Measurements from ENCODE around the gene ANKS1B. TPM values are rescaled to one million over a fixed set of nuclear protein-coding genes. Genes with fewer than 3 reads are reported as not detected.

Gene ANKS1B
- total and polyA plus RNA-seq, 4 donors: 0.03 to 3.4 (median 0.53) TPM

DNA sequence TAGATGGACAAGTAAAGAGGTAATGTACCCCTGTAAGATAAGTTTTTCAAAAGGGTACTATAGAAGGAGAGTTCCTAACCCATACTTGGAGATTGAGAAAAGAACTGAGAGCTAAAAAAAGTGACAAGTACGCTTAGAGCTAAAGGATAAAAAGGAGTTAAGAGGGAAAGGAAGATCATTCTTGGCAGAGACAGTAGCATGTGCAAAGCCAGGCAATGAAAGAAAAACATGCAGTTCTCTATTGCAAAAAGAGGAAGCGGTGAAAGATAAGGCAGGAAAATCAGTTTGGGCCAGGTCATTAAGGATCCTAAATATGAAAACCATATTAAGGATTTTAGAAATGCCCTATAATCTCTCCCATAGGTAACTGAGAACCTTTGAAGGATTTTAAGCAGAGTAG, 837.6 kb downstream of the ANKS1B start:
- Histone ChIP-seq H3K36me3 (ENCODE audit: control insufficient read depth in 4 of 4, insufficient read depth in 3 of 4, low read depth in 1 of 4, low read length in 3 of 4) (no peaks in the 10 kb centered on the region), H3K4me3 (ENCODE audit: low read depth in 1 of 3, low read length in 3 of 3) (no peak overlapping the region), H3K27ac (ENCODE audit: low read depth in 1 of 2, low read length in 2 of 2) (no peak overlapping the region), H3K4me1 (ENCODE audit: control insufficient read depth in 4 of 4, insufficient read depth in 4 of 4, low read length in 3 of 4) (no peaks in the 10 kb centered on the region), H3K27me3 (ENCODE audit: control insufficient read depth in 4 of 4, insufficient read depth in 4 of 4, low read length in 3 of 4) (no peaks in the 10 kb centered on the region), H3K9ac (ENCODE audit: low read depth in 1 of 2, low read length in 2 of 2) (no peak overlapping the region), H3K9me3 (ENCODE audit: control insufficient read depth in 4 of 4, low read length in 3 of 4) (no peaks in the 10 kb centered on the region)
- no peak for DNase-seq (ENCODE audit: low spot score)
- WGBS: 61% methylated on average over 2 of the region's 2 CpGs
- no peak for TF ChIP-seq YY1 (IDR thresholded peaks at IDR 0.05)
- TF ChIP-seq, protein P1, sequence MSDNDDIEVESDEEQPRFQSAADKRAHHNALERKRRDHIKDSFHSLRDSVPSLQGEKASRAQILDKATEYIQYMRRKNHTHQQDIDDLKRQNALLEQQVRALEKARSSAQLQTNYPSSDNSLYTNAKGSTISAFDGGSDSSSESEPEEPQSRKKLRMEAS (IDR thresholded peaks at IDR 0.05): no peak
- TF ChIP-seq, protein P2, sequence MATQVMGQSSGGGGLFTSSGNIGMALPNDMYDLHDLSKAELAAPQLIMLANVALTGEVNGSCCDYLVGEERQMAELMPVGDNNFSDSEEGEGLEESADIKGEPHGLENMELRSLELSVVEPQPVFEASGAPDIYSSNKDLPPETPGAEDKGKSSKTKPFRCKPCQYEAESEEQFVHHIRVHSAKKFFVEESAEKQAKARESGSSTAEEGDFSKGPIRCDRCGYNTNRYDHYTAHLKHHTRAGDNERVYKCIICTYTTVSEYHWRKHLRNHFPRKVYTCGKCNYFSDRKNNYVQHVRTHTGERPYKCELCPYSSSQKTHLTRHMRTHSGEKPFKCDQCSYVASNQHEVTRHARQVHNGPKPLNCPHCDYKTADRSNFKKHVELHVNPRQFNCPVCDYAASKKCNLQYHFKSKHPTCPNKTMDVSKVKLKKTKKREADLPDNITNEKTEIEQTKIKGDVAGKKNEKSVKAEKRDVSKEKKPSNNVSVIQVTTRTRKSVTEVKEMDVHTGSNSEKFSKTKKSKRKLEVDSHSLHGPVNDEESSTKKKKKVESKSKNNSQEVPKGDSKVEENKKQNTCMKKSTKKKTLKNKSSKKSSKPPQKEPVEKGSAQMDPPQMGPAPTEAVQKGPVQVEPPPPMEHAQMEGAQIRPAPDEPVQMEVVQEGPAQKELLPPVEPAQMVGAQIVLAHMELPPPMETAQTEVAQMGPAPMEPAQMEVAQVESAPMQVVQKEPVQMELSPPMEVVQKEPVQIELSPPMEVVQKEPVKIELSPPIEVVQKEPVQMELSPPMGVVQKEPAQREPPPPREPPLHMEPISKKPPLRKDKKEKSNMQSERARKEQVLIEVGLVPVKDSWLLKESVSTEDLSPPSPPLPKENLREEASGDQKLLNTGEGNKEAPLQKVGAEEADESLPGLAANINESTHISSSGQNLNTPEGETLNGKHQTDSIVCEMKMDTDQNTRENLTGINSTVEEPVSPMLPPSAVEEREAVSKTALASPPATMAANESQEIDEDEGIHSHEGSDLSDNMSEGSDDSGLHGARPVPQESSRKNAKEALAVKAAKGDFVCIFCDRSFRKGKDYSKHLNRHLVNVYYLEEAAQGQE (IDR thresholded peaks at IDR 0.05): no peak
- no peak for TF ChIP-seq RAD21 (IDR thresholded peaks at IDR 0.05)
- TF ChIP-seq, protein P3, sequence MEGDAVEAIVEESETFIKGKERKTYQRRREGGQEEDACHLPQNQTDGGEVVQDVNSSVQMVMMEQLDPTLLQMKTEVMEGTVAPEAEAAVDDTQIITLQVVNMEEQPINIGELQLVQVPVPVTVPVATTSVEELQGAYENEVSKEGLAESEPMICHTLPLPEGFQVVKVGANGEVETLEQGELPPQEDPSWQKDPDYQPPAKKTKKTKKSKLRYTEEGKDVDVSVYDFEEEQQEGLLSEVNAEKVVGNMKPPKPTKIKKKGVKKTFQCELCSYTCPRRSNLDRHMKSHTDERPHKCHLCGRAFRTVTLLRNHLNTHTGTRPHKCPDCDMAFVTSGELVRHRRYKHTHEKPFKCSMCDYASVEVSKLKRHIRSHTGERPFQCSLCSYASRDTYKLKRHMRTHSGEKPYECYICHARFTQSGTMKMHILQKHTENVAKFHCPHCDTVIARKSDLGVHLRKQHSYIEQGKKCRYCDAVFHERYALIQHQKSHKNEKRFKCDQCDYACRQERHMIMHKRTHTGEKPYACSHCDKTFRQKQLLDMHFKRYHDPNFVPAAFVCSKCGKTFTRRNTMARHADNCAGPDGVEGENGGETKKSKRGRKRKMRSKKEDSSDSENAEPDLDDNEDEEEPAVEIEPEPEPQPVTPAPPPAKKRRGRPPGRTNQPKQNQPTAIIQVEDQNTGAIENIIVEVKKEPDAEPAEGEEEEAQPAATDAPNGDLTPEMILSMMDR (IDR thresholded peaks at IDR 0.05; ENCODE audit: low read depth, low read length, missing input control): no peak
- TF ChIP-seq FOXA2 (IDR thresholded peaks at IDR 0.05): no peak
- no peak for TF ChIP-seq RXRA (IDR thresholded peaks at IDR 0.05)
- TF ChIP-seq EGR1 (IDR thresholded peaks at IDR 0.05; ENCODE audit: low read depth in 2 of 2): no peak
- TF ChIP-seq TAF1 (conservative IDR thresholded peaks at IDR 0.05): no peak
- no peak for TF ChIP-seq JUND (IDR thresholded peaks at IDR 0.05)
- TF ChIP-seq, protein P4, sequence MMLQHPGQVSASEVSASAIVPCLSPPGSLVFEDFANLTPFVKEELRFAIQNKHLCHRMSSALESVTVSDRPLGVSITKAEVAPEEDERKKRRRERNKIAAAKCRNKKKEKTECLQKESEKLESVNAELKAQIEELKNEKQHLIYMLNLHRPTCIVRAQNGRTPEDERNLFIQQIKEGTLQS (IDR thresholded peaks at IDR 0.05): no peak
- no peak for TF ChIP-seq GABPA (IDR thresholded peaks at IDR 0.05 in 1 of 2, conservative IDR thresholded peaks at IDR 0.05 in 1 of 2)
- TF ChIP-seq, protein P5, sequence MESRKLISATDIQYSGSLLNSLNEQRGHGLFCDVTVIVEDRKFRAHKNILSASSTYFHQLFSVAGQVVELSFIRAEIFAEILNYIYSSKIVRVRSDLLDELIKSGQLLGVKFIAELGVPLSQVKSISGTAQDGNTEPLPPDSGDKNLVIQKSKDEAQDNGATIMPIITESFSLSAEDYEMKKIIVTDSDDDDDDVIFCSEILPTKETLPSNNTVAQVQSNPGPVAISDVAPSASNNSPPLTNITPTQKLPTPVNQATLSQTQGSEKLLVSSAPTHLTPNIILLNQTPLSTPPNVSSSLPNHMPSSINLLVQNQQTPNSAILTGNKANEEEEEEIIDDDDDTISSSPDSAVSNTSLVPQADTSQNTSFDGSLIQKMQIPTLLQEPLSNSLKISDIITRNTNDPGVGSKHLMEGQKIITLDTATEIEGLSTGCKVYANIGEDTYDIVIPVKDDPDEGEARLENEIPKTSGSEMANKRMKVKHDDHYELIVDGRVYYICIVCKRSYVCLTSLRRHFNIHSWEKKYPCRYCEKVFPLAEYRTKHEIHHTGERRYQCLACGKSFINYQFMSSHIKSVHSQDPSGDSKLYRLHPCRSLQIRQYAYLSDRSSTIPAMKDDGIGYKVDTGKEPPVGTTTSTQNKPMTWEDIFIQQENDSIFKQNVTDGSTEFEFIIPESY (IDR thresholded peaks at IDR 0.05): no peak
- TF ChIP-seq SP1 (IDR thresholded peaks at IDR 0.05): no peak

GRCh38 chr12:99146730-99147129, 838.0 kb downstream of the ANKS1B start:
- Histone ChIP-seq H3K27ac (ENCODE audit: low read depth in 1 of 2, low read length in 2 of 2) (no peak overlapping the region), H3K9me3 (ENCODE audit: control insufficient read depth in 4 of 4, low read length in 3 of 4) (no peaks in the 10 kb centered on the region), H3K36me3 (ENCODE audit: control insufficient read depth in 4 of 4, insufficient read depth in 3 of 4, low read depth in 1 of 4, low read length in 3 of 4) (no peaks in the 10 kb centered on the region), H3K27me3 (ENCODE audit: control insufficient read depth in 4 of 4, insufficient read depth in 4 of 4, low read length in 3 of 4) (no peaks in the 10 kb centered on the region), H3K4me1 (ENCODE audit: control insufficient read depth in 4 of 4, insufficient read depth in 4 of 4, low read length in 3 of 4) (no peaks in the 10 kb centered on the region), H3K9ac (ENCODE audit: low read depth in 1 of 2, low read length in 2 of 2) (no peak overlapping the region), H3K4me3 (ENCODE audit: low read depth in 1 of 3, low read length in 3 of 3) (no peak overlapping the region)
- 73% methylated on average over 5 of the region's 5 CpGs for WGBS
- no peak for DNase-seq (ENCODE audit: low spot score)
- TF ChIP-seq RAD21 (IDR thresholded peaks at IDR 0.05) (no peak), TAF1 (conservative IDR thresholded peaks at IDR 0.05) (no peak), FOXA2 (IDR thresholded peaks at IDR 0.05) (no peak), NR2F2 (IDR thresholded peaks at IDR 0.05) (no peak), RXRA (IDR thresholded peaks at IDR 0.05) (no peak)
- TF ChIP-seq, protein P1 (IDR thresholded peaks at IDR 0.05): no peak
